GM21390 (cell line): Measurements from ENCODE around the gene THBS2.

Source experiments
- ATAC-seq: cut with Tn5 transposase; IDR thresholded peaks from one replicate; pipeline ENCODE4 v1.9.1; 2021; ENCODE audit not compliant: unreplicated experiment

The THBS2 gene

DNA sequence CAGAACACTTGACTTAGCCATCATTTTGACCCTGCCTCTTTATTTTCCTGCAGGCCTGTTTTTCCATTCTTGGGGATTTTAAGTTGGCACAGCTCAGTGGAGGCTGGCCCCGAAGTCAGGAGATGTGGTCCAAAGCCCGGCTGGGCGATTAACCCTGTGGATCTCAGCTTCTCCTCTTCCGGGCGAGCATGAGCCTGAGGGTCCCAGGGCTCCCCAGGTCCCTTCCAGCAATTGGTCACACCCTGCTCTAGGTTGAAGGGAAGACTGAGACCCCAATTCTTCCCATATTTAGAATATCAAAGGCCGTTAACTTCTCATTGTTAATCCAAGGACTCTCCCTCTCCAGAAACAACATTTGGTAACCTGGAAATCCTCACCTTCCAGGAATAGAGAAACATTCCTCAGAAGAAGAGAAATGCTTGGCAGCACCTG lies 2.3 kb downstream of the THBS2 start:
- ATAC-seq, result no peak

DNA sequence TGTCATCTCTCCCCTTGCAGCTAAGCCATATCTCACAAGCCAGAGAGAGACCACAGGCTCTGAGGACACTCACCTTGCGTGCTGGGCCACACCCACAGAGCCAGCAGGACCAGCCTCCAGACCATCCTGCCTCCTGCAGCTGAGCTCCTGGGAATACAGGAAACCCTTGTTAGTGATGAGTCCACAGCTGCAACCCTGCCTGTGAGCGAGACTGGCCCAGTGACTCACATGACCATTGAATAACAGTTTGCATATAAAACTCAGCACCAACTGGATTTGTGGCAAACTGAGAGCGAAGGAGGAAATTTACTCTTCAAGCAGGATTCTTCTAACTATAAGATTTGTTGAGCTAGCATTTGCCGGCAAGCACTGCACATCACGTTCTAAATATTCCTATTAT lies 3.0 kb downstream of the THBS2 start:
- no peak for ATAC-seq

DNA sequence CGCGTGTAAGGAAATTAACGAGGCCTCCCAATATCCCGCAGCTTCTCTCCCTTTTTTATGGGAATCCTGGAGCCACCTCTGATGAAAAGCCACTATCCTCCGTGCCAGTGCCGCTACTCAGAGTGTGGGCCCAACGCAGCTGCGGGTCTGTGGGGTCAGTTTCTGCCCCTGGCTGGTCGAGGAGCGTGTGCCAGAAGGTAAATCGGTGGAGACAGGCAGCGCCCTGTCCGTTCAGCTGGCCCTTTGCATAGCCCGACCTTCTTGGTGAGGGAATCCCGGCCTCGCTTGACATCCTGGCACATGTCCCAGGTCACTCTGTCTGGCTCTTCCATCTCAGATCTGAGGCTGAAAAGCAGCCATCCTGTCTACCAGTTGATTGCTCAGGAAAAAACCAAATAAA lies 4.6 kb downstream of the THBS2 start:
- ATAC-seq, result no peak

DNA sequence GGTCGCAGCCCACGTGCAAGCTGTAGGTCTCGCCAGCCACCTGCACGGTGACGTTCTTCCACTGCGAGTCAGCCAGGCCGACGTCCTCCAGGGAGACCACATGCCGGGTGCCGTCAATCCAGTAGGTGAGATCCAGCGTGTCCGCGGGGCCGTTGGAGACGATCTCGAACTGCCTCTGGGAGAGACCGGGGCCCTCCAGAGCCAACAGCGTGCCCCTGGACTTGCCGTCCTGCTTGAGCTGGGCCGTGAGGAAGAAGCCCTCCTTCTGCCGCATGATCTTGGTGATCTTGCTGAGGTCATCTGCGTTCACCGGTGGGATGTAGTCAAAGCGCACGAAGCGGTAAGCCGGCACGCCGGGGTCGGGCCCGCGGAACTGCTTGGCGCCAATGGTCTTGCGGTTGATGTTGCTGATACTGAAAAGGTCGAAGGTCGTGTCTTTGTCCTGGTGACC lies 5.1 kb downstream of the THBS2 start:
- no peak for ATAC-seq

DNA sequence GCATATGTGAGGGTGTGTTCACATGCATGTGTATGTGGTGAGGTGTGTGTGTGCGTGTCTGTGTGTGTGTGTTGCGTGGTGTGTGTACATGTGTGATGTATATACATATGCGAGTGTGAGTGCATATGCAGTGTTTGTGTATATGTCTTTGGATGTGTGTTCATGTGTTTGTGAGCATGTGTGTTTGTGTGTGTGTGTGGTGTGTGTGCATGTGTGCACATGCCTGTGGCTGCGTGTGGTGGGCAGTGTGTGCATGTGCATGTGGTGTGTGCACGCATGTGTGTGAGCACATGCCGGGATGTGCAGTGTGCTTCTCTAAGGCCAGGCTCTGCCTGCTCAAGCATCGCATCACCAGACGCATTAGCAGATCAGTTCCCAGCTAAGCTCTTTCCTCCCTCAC lies 5.7 kb downstream of the THBS2 start:
- ATAC-seq, result no peak

DNA sequence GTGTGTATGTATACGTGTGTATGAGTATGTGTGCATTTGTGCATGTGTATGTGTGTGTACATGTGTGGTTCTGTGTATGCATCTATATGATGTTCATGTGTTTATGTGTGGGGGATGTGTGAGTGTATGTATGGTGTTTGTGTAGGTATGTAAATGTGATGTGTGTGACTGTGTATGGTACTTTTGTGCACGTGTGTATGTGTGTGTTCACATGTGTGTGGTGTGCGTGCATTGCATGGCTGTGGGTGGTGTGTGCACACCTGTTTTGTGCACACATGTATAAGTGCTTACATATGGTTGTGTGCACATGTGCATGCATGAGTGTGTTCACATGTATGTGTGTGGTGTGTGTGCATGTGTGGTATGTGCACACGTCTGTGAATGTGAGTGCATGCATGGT lies 6.2 kb downstream of the THBS2 start:
- no peak for ATAC-seq

DNA sequence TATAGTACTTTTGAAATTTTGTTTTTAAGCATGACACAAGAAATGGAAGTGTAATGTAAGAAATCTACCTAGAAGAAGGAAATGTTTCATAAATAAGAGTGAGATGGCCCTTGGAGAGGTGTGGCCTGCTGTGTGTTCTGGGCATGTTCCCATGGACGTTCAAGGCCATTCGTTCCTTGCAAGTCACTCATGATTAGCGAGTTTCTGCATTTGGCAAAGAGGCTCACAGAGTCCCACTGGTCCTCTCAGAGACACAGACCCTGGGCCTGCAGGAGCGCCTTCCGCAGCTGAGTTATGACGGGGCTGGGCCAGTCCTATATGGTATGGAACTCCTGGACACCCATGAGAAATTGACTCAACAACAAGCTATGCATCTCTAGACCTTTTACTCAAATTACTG lies 7.2 kb downstream of the THBS2 start:
- ATAC-seq, result no peak

DNA sequence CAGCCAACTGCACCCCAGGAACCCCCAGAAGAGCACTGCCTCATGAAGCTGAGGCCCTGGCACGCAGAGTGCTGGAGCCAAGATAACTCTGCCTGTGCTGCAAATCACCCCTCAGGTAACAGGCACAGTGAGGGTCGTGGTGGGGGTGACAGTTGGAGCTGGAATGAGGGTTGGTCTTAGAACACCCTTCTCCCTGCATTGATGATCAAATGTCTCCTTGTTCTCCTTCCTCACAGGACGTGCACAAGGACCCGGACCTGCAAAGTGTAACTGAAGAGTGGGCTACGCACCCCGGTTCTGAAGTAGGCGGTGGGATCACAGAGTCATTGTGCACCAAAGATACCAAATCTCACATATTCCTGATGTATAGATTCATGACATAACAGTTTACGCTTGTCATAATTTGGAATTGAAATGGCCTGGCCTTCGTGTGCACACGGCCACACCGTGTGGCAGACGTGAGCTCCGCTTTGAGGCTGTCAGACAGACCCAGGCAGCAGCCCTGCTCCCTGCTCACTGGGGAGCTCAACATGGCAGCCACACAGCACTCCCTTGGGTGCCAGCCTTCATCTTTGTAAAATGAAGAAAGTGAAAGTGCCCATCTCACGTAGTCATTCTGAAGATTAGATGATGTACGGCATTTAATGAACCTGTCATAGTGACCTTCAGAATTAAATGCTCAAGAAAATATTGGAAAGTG lies 8.8 kb downstream of the THBS2 start:
- ATAC-seq, result no peak

DNA sequence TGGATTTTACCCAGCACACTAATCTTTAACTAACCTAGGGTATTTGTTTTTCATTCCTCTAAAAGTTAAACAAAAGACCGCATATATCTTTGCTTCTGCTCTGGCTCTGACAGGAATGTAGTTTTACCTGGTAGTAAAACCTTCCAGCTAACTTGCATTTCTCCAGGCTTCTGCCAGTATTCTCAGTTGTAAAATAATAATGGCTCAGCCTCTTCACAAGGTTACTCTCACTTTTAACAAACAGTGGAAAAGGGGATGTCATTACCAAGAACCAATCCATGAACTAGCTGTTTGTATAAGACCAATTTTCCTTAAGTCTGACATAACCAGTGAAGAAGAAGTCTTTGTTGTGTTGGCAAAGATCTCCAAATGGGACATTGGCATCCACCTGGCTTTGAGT lies 10.0 kb downstream of the THBS2 start:
- ATAC-seq, result no peak

DNA sequence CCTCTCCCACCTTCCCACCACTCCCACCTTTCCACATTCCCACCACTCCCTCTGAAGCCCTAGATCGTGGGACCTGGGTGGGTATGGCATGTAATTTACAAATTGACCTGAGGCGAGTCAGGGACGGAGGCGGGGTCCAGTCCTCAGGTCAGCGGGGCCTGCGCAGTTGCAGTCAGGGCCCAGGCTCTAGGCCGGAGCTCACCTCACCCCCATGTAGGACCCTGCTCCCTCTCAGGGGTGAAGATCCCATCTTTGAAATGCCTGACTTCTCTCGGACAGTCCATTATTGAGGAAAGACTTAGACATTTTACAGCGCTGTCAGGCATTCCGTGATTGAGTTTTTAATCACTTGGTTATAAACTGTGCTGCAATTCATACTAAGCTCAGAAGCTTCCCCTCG lies 10.5 kb downstream of the THBS2 start:
- ATAC-seq, result no peak

DNA sequence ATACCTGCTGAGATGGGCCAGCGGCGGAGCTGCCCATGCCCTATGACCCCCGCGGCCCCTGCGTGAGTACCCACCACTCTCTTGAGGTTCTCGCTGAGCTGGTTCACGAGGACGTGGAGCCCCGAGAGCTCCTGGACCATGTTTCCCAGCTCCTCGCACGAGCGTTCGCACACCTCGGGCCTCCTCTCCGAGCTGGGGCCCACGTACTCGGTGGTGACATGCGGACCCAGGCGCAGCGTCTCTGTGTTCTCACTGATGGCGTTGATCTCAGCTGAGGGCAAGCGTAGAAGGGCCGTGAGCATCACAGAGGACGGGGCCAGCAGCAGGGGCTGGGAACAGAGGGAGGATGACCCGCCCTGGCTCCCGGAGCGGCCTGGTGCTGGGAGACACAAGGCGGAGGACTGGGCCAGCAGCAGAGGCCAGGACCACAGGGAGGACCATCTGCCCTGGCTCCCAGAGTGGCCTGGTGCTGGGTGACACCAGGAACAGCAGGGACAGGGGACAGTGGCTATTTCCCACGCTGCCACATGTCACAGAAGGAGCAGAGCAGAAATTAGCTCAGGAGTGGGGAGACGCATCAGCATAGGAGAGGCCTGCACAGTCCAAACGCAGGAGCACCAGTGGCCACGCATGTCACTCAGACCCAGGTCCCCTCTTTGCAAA lies 11.8 kb downstream of the THBS2 start:
- ATAC-seq, result no peak

DNA sequence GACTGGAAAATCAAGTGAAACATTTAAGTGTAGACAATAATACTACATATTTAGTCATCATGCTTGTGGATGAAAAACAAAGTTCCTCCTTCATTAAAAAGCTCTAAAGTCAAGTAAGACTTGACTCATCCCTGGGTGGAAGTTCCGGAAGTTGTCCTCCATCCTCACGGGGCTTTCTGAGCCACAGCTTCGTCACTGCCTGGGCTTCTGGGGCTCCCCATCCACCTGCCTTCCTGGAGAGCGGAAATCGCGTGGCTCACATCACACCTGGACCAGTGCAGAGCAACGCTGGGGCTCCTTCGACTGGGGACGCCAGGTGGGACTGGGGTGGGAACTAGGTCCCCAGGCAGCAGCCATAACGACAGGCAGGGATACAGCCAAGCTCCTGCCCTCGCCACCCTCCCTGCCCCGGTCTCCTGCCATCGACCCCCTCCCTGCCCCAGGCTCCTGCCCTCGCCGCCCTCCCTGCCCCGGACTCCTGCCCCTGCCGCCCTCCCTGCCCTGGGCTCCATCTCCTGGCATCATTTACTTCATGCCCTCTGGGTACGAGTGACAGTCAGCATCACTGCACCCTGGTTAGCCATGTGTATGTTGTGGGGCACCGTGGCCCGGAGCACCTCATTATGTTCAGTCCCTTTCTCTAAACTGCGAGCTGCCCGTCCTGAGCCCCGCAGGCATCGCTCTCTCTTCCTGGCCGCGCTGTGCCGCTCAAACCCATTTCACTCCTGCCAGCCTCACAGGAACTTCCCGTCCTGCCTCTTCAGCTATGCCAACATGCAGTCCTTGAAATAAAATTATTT lies 12.9 kb downstream of the THBS2 start:
- ATAC-seq, result no peak

DNA sequence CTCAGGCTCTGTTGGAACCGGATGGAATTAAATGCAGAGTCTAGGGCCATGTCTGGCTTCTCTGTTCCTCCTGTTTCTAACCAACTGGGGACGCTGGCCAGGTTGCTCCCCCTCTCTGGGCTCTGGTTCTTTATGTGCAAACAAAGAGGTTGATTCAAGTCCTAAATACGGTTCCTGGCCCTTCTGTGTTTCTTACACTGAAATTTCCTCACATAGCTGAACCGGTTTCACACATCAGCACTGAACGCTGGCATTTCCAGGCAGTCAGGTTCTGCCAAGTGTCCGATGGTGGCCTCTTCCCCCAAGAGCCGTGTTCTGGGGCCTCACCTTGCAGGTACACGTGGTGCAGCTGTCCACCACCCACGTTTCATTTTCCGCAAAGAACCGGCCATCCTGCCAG lies 13.5 kb downstream of the THBS2 start:
- ATAC-seq, result no peak

DNA sequence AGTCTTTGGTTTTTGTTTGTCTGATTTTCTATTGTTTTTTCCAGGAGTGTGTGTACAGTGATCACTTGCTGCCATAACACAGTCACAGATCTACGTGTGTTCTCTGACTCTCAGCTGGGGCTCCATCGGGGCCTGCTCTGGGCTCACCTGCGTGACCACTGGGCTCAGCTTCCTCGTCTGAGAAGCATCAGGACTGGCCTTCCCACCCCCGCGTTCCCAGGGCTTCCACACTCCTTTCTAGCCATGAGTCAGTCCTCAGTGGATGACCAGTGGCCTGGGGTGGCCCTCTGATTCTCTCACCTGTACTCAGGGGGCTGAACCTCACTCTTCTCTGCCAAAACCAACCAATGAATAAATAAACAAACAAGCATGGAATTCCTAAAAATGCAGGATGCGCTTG lies 14.5 kb downstream of the THBS2 start:
- no peak for ATAC-seq

DNA sequence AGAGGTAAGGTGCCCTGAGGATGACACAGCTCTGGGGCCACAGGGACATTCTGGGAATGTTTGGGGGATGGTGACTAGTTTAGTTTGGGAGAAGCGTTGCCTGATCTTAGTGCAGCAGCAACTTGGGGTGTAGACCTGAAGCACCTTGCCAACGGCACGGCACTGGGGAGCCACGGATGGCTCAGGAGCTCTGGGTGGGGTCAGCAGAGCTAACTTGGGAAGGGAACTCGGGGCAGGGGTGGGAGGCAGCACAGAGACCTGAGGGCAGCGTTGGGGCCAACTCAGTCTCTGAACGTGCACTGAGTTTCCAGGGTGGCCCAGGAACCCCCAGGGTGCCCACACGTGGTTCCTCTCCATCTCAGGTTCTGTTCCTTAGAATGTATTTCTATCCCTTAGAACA lies 14.9 kb downstream of the THBS2 start:
- no peak for ATAC-seq

DNA sequence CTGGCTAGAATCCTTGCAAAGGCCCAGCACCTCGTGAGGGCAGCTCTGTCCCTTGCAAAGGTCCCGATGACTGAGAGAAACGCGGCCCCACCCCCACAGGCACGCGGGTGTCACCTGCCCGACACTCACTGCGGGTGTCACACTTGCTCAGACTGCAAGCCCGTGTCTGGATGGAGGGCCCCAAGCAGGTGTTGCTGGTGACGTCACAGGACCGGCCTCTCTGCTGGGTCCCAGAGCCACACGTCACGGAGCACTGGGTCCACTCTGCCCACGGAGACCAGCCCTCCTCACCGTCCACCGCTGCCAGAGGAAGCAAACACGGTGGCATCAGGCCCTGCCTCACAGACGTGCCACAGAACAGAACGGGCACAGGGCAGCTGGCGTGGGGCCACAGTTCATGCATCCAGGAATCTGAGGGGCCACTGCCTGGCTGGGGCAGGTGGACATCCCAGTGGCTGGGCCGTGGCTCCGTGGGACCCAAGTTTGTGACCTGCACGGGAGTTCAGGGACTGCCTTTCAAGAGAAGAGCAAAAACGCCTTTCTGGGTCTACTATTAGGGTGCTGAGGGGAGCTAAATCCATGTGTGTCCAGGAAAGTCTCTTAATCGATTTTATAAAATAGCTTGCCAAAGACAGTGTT lies 16.0 kb downstream of the THBS2 start:
- ATAC-seq, result no peak

DNA sequence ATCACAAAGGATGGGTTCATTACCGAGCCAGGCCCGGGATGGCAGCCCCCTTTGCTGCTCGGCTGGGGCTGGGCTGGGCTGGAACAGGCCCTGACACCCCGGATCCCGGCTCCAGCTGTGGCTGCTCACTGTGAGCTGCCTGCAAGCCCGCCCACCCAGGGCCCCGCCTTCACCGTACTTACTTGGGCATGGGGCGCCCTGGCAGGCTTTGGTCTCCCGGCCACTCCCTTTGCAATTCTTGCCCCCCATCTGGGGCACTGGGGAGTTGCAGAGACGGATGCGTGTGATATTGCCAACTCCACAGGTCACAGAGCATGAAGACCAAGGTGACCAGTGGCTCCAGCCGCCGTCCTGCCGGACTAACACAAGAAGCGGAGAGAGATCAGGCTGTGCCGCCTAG lies 16.7 kb downstream of the THBS2 start:
- no peak for ATAC-seq

DNA sequence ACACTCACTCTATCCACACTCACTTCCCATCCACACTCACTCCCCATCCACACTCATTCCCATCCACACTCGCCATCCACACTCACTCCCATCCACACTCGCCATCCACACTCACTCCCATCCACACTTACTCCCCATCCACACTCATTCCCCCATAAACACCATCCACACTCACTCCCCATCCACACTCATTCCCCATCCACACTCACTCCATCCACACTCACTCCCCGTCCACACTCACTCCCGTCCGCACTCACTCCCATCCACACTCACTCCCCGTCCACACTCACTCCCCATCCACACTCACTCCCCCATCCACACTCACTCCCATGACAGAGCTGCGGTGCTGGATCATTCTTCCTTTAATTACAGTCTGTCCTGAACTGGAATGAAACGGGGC lies 17.1 kb downstream of the THBS2 start:
- ATAC-seq, result no peak

DNA sequence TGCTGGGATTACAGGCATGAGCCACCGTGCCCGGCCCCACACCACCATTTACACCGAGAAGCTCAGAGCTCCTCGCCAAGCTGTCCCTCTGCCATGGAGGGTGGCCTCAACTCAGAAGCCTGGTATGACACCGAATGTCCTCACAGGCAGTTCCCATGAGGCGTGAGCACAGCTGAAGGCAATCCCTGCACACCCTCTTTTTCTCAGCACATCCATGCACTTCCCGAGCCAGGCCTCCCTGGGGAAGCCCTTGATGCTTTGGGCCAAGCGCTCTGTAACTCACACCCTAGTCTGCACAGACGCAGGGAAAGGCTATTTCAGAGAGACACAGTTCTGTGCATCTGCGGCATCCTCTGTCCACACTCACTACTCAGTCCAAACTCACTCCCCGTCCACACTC lies 18.4 kb downstream of the THBS2 start:
- no peak for ATAC-seq

DNA sequence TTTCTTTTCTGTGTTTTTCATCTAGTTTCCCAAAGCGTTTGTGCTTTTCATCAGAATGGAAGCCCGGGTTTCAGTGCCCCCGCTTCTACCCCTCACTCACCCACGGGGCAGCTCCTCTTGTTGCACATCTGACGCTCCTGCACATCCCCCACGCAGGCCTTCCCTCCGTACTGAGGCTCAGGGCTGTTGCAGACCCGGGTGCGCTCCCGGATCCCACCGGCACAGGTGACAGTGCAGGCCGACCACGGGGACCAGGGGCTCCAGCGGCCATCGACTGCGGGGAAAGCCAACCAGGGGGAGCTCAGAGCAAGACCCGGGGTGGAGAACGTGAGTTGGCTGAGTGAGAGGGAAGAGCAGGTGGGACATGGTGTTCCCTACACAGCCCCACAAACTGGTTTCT lies 19.0 kb downstream of the THBS2 start:
- ATAC-seq, result no peak

DNA sequence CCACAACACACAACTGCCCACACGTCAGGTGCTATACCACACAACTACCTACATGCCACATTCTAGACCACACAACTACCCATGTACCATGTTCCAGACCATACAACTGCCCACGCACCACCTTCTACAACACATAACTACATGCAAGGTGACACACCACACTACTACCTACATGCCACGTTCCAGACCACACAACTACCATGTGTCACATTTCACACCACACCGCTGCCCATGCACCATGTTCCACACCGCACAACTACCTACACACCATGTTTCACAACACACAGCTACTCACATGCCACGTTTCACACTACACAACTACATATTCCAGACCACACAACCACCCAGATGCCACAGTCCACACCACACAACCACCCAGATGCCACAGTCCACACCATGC lies 19.8 kb downstream of the THBS2 start:
- ATAC-seq, result no peak

DNA sequence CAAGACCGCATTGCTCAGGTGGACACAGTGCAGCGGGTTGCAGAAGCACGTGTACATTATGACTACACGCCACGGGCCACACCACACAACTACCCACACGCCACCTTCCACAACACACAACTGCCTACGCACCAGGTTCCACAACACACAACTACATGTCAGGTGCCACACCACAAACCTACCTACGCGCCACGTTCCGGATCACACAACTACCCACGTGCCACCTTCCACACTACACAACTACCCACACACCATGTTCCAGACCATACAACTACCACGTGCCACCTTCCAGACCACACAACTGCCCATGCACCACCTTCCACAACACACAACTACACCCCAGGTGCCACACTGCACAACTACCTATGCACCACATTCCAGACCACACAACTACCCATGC lies 20.5 kb downstream of the THBS2 start:
- ATAC-seq, result no peak
